H9 (cell line): ENCODE data around the gene TEX44. TPM values are rescaled to one million over a fixed set of nuclear protein-coding genes. Genes with fewer than 3 reads are reported as not detected.
A peak's percentile ranks its signal among the peaks of the same experiment; 100 is the strongest.
"Not testable (repeated sequence)": the region's sequence is repeated elsewhere in the genome, so short reads cannot be mapped to it uniquely, and the experiment has no call there.

ENCODE experiments used
- DNase-seq: peaks from one replicate; pipeline ENCODE4 v3.0.0-alpha.2; 2017
- H2AFZ ChIP-seq: one replicate; pipeline ENCODE4 v1.6.1; 2013; ENCODE audit warnings: mild to moderate bottlenecking, low read length, control low read depth, moderate library complexity
- H2AK5ac ChIP-seq: 2 replicates; pipeline ENCODE4 v1.6.1; 2013; ENCODE audit warnings: low read length, control low read depth, mixed read lengths; ENCODE audit not compliant: insufficient read length
- H2BK120ac ChIP-seq: one replicate; pipeline ENCODE4 v1.6.1; 2013; ENCODE audit warnings: low read depth, mild to moderate bottlenecking, low read length, control low read depth, inconsistent platforms; ENCODE audit not compliant: poor library complexity, severe bottlenecking
- H2BK12ac ChIP-seq: 2 replicates; pipeline ENCODE4 v1.6.1; 2013; ENCODE audit warnings: low read length, control low read depth, mixed read lengths, low read depth; ENCODE audit not compliant: insufficient read length
- H2BK15ac ChIP-seq: 2 replicates; pipeline ENCODE4 v1.6.1; 2013; ENCODE audit warnings: low read depth, low read length, control low read depth
- H2BK20ac ChIP-seq: one replicate; pipeline ENCODE4 v1.6.1; 2013; ENCODE audit warnings: low read depth, mild to moderate bottlenecking, low read length, control low read depth, inconsistent platforms; ENCODE audit not compliant: poor library complexity, severe bottlenecking
- H2BK5ac ChIP-seq: 2 replicates; pipeline ENCODE4 v1.6.1; 2013; ENCODE audit warnings: low read length, control low read depth, mixed read lengths; ENCODE audit not compliant: insufficient read length
- H3K14ac ChIP-seq: 2 replicates; pipeline ENCODE4 v1.6.1; 2013; ENCODE audit warnings: low read length, control low read depth; ENCODE audit not compliant: insufficient read depth
- H3K18ac ChIP-seq: 2 replicates; pipeline ENCODE4 v1.6.1; 2013; ENCODE audit warnings: low read depth, mild to moderate bottlenecking, mixed read lengths, low read length, control low read depth; ENCODE audit not compliant: insufficient read length
- H3K23ac ChIP-seq: 2 replicates; pipeline ENCODE4 v1.6.1; 2013; ENCODE audit warnings: low read length, control low read depth, mixed read lengths, low read depth; ENCODE audit not compliant: insufficient read length
- H3K23me2 ChIP-seq: 2 replicates; pipeline ENCODE4 v1.6.1; 2013; ENCODE audit warnings: low read depth, mild to moderate bottlenecking, mixed read lengths, low read length, control low read depth; ENCODE audit not compliant: insufficient read length, poor library complexity, severe bottlenecking
- H3K27ac ChIP-seq: 2 replicates; pipeline ENCODE4 v1.5.1; 2013; ENCODE audit warnings: low read length, control low read depth, mixed read lengths, low read depth; ENCODE audit not compliant: insufficient read length
- H3K27me3 ChIP-seq: 2 replicates; pipeline ENCODE4 v1.6.1; 2013; ENCODE audit warnings: low read length, control low read depth, inconsistent platforms; ENCODE audit not compliant: insufficient read depth
- H3K4ac ChIP-seq: 2 replicates; pipeline ENCODE4 v1.6.1; 2013; ENCODE audit warnings: low read depth, mild to moderate bottlenecking, control low read depth, inconsistent platforms, low read length, moderate library complexity
- H3K4me1 ChIP-seq: 2 replicates; pipeline ENCODE4 v1.6.1; 2013; ENCODE audit warnings: low read length, control low read depth, inconsistent platforms; ENCODE audit not compliant: insufficient read depth
- H3K4me2 ChIP-seq: 2 replicates; pipeline ENCODE4 v1.6.1; 2013; ENCODE audit warnings: low read length, control low read depth, mixed read lengths; ENCODE audit not compliant: insufficient read length, insufficient read depth
- H3K56ac ChIP-seq: 2 replicates; pipeline ENCODE4 v1.6.1; 2013; ENCODE audit warnings: low read depth, mild to moderate bottlenecking, mixed read lengths, low read length, control low read depth; ENCODE audit not compliant: insufficient read length
- H3K79me1 ChIP-seq: 2 replicates; pipeline ENCODE4 v1.6.1; 2013; ENCODE audit warnings: low read depth, mild to moderate bottlenecking, moderate library complexity, low read length, control low read depth, inconsistent platforms; ENCODE audit not compliant: insufficient read depth, poor library complexity, severe bottlenecking
- H3K79me2 ChIP-seq: 2 replicates; pipeline ENCODE4 v1.6.1; 2013; ENCODE audit warnings: low read length, control low read depth, inconsistent platforms; ENCODE audit not compliant: insufficient read depth
- H3K9ac ChIP-seq: 2 replicates; pipeline ENCODE4 v1.6.1; 2013; ENCODE audit warnings: low read length, control low read depth, mixed read lengths; ENCODE audit not compliant: insufficient read length; ENCODE audit errors: extremely low read depth
- H3K9me3 ChIP-seq: one replicate; pipeline ENCODE4 v1.6.1; 2013; ENCODE audit warnings: low read depth, low read length, inconsistent platforms; ENCODE audit not compliant: control insufficient read depth
- H3T11ph ChIP-seq: one replicate; pipeline ENCODE4 v1.6.1; 2013; ENCODE audit warnings: mild to moderate bottlenecking, low read length, control low read depth, inconsistent platforms
- H4K20me1 ChIP-seq: one replicate; pipeline ENCODE4 v1.6.1; 2013; ENCODE audit not compliant: control insufficient read depth, insufficient read length, insufficient read depth
- H4K5ac ChIP-seq: 2 replicates; pipeline ENCODE4 v1.6.1; 2013; ENCODE audit warnings: low read depth, mild to moderate bottlenecking, mixed read lengths, low read length, control low read depth; ENCODE audit not compliant: insufficient read length
- H4K8ac ChIP-seq: replicated peaks from 2 replicates; pipeline ENCODE4 v1.6.1; 2013; ENCODE audit warnings: low read length, control low read depth, mixed read lengths, low read depth; ENCODE audit not compliant: insufficient read length
- H4K91ac ChIP-seq: 2 replicates; pipeline ENCODE4 v1.6.1; 2013; ENCODE audit warnings: low read depth, mild to moderate bottlenecking, moderate library complexity, mixed read lengths, low read length, control low read depth; ENCODE audit not compliant: insufficient read length
- H3K27ac Mint-ChIP-seq, 3 experiments: 2 replicates in 2 of 3; 3 replicates in 1 of 3; pipeline ENCODE4 v1.8.0; 2020 to 2021; ENCODE audit warnings: mixed read lengths in 3 of 3, mild to moderate bottlenecking in 1 of 3, moderate library complexity in 1 of 3
- H3K27me3 Mint-ChIP-seq: 2 replicates; pipeline ENCODE4 v1.8.0; 2021; ENCODE audit warnings: low read depth, mild to moderate bottlenecking, moderate library complexity, mixed read lengths
- H3K36me3 Mint-ChIP-seq, 3 experiments: 2 replicates in 2 of 3; 3 replicates in 1 of 3; pipeline ENCODE4 v1.8.0; 2020 to 2021; ENCODE audit warnings: low read depth in 3 of 3, mixed read lengths in 3 of 3; ENCODE audit not compliant: insufficient read depth in 1 of 3
- H3K4me1 Mint-ChIP-seq, 2 experiments: 2 replicates each; pipeline ENCODE4 v1.8.0; 2020; ENCODE audit warnings: mixed read lengths in 2 of 2
- H3K4me3 Mint-ChIP-seq, 2 experiments: 2 replicates in 1 of 2; 3 replicates in 1 of 2; pipeline ENCODE4 v1.8.0; 2020 to 2021; ENCODE audit warnings: mild to moderate bottlenecking in 2 of 2, mixed read lengths in 2 of 2, moderate library complexity in 1 of 2
- H3K9me3 Mint-ChIP-seq, 2 experiments: 2 replicates in 1 of 2; 3 replicates in 1 of 2; pipeline ENCODE4 v1.8.0; 2020; ENCODE audit warnings: mild to moderate bottlenecking in 2 of 2, mixed read lengths in 2 of 2, moderate library complexity in 1 of 2
- WGBS: extraction: QIAGEN DNeasy Blood & Tissue Kit; methylation state at CpG from one replicate; pipeline ENCODE4 v1.1.7; 2013; ENCODE audit warnings: missing lambda C conversion rate, low lambda C conversion rate, mixed read lengths; ENCODE audit not compliant: insufficient read length; ENCODE audit errors: extremely low coverage; 5-methylcytosine and 5-hydroxymethylcytosine counted together
- total RNA-seq: library from RNA; stranded (reverse); gene quantifications from 2 replicates; pipeline ENCODE4 v1.2.1, GENCODE V29; 2021
- TF ChIP-seq, protein P1 (sequence below): fragments of 200-600 bp; sonication (generic); conservative IDR thresholded peaks from 3 replicates; pipeline ENCODE4 v1.8.0; 2021; ENCODE audit warnings: antibody characterized with exemption, mild to moderate bottlenecking

The TEX44 gene
- total RNA-seq, 1 experiment from 2014 or later = not detected

DNA sequence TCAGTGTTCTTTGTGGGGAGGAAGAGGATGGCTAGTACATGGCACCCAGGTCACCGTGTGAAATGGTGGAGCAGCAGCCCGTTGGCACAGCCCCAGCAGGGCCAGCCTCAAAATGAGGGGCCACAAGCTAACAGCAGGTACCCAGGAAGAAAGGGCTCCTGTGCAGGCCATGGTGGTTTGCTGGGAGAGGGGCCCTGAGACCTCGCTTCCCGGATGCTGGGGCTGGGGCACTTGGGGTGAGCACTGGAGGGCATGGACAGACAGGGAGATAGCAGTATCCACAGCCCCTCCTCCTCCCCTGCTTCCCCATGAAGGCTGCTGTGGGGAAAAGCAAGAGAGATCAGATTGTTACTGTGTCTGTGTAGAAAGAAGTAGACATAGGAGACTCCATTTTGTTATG, 16.2 kb upstream of the TEX44 start:
- no CpG with 5 or more reads among the region's 4 CpGs for WGBS
- Histone ChIP-seq H4K8ac (no peak overlapping the region), H3K9ac (no peak overlapping the region), H3K27ac (no peak overlapping the region), H3K27me3 (no peaks in the 10 kb centered on the region), H2AFZ (no peak overlapping the region), H2BK120ac (no peak overlapping the region), H4K20me1 (no peaks in the 10 kb centered on the region), H3K79me2 (no peaks in the 10 kb centered on the region), H2BK12ac (peak overlapping the region; percentile 47), H3K9me3 (no peaks in the 10 kb centered on the region), H4K5ac (no peak overlapping the region), H3K79me1 (no peaks in the 10 kb centered on the region), H3K4ac (peak overlapping the region; percentile 87; the same call in 1 of the 2 replicates), H2BK20ac (no peak overlapping the region), H4K91ac (peak overlapping the region; percentile 55), H3K4me2 (no peak overlapping the region), H3K18ac (peak overlapping the region; percentile 93), H3T11ph (peak overlapping the region; percentile 84), H3K23ac (no peak overlapping the region), H2BK5ac (peak overlapping the region; percentile 58), H3K4me1 (peaks cover 10% of the 10 kb centered on the region; the same call in 1 of the 2 replicates), H3K56ac (no peak overlapping the region), H2BK15ac (no peak overlapping the region), H3K14ac (peak overlapping the region; percentile 59; the same call in 1 of the 2 replicates), H2AK5ac (no peak overlapping the region), H3K23me2 (peaks cover 5% of the 10 kb centered on the region)
- peaks cover 49 to 72% of the 10 kb centered on the region in 2 experiments for H3K4me1 Mint-ChIP-seq
- H3K4me3 Mint-ChIP-seq = peak overlapping the region in 1 of 2 experiments; percentile 14; a peak in 1 of 5 replicates
- peaks cover 8 to 12% (median 8%) of the 10 kb centered on the region in 3 experiments for H3K36me3 Mint-ChIP-seq
- H3K27me3 Mint-ChIP-seq = no peaks in the 10 kb centered on the region; the same call in 1 of the 2 replicates
- TF ChIP-seq, protein P1, sequence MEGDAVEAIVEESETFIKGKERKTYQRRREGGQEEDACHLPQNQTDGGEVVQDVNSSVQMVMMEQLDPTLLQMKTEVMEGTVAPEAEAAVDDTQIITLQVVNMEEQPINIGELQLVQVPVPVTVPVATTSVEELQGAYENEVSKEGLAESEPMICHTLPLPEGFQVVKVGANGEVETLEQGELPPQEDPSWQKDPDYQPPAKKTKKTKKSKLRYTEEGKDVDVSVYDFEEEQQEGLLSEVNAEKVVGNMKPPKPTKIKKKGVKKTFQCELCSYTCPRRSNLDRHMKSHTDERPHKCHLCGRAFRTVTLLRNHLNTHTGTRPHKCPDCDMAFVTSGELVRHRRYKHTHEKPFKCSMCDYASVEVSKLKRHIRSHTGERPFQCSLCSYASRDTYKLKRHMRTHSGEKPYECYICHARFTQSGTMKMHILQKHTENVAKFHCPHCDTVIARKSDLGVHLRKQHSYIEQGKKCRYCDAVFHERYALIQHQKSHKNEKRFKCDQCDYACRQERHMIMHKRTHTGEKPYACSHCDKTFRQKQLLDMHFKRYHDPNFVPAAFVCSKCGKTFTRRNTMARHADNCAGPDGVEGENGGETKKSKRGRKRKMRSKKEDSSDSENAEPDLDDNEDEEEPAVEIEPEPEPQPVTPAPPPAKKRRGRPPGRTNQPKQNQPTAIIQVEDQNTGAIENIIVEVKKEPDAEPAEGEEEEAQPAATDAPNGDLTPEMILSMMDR = no peak
- no peak for DNase-seq
- peaks cover 7 to 8% of the 10 kb centered on the region in 2 experiments for H3K9me3 Mint-ChIP-seq
- H3K27ac Mint-ChIP-seq = peak overlapping the region; percentile 95 to 98 (median 98); a peak in 6 of 7 replicates

DNA sequence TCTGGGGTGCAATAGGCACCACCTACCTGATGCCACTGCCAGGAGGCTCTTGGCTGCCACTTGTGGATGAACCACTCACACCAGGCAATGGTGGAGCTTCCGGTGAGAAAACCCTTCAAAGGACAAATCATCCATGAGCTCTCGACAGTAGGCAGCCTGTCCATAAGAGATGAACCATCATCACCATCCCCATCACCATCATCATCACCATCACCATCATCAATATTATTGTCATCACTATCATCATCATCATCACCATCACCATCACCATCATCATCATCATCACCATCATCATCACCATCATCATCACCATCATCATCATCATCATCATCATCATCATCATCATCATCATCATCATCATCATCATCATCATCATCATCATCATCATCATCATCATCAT, 14.0 kb upstream of the TEX44 start:
- not testable (repeated sequence) for H3K27ac Mint-ChIP-seq, H3K23ac ChIP-seq, H2BK20ac ChIP-seq, H2BK12ac ChIP-seq, H4K91ac ChIP-seq, H3K4ac ChIP-seq, H3K18ac ChIP-seq, H2BK15ac ChIP-seq, H3K79me2 ChIP-seq, H3K79me1 ChIP-seq, H3K4me2 ChIP-seq, H3K23me2 ChIP-seq, H3K9me3 ChIP-seq, H3K14ac ChIP-seq, H3K4me3 Mint-ChIP-seq, H3K9me3 Mint-ChIP-seq, H3K27me3 Mint-ChIP-seq, H4K5ac ChIP-seq, H2AK5ac ChIP-seq, H3K4me1 ChIP-seq, H3T11ph ChIP-seq, H4K20me1 ChIP-seq, H3K9ac ChIP-seq, H4K8ac ChIP-seq, H3K27me3 ChIP-seq, H2AFZ ChIP-seq, H2BK5ac ChIP-seq, H2BK120ac ChIP-seq, H3K27ac ChIP-seq, H3K56ac ChIP-seq, DNase-seq
- Mint-ChIP-seq H3K36me3 (peaks cover 8 to 12% (median 8%) of the 10 kb centered on the region in 3 experiments), H3K4me1 (peaks cover 37 to 59% of the 10 kb centered on the region in 2 experiments)
- WGBS = no CpG with 5 or more reads among the region's 2 CpGs
